ENCODE results near the gene ZFP91.

ZFP91 gene

DNA sequence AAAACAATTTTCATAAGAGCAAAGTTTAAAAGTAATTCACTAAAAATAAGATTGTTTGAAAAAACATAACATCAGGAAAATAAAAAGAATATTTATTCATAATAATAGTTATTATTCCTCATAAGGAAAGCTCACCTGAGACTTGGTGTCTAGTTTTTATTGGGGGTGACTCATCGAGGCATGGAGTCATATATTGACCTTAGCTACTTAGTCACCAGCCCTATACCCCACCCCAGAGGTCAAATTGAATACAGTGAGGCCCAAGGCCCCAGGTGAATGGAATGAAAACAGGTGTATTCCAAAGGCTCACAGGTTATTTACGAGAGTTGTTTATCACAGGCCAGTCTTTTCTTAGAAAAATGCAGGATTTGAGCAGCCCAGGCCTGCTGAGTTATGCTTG, 80.5 kb downstream of the ZFP91 start:
- H3K36me3 Mint-ChIP-seq: no peaks in the 10 kb centered on the region
- peaks cover 1% of the 10 kb centered on the region for H3K27me3 Mint-ChIP-seq
- no peaks in the 10 kb centered on the region for H3K9me3 Mint-ChIP-seq
- H3K4me3 Mint-ChIP-seq: no peak overlapping the region
- H3K27ac Mint-ChIP-seq: no peak overlapping the region
- H3K4me1 Mint-ChIP-seq: peaks cover 4% of the 10 kb centered on the region

DNA sequence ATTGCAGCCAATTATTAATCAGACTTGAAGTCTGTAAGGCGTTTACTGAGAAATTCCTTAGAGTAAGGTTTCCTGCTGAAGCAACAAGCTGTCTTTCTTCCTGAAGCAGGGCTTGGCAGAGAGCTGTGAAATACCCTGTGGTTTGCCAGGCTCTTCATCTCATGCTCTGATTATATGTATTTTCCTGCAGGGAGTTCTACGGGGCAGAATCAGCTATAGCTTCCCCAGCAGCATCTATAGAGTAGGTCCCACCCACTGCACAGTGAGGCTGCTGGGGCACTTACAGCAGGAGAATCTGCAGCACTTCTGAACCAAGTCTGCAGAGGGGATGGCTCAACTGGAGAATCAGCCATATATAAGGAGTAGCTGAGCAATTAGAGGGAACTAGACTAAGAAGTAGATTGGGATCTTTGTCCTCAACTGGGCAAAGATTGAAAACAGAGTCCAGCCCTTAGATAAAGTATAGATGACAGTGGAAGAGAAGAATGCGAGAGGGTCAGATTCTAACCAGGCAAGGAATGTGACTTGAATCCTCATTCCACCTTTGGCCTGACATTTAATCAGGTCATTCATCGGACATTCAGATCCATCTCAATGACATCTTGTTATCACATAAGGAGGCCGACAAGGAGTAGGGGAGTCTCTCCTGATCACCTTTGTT, 81.2 kb downstream of the ZFP91 start:
- Mint-ChIP-seq H3K36me3 (no peaks in the 10 kb centered on the region), H3K4me1 (no peaks in the 10 kb centered on the region), H3K9me3 (no peaks in the 10 kb centered on the region), H3K4me3 (no peak overlapping the region), H3K27me3 (peaks cover 4% of the 10 kb centered on the region), H3K27ac (no peak overlapping the region)

Data from activated naive CD4-positive, alpha-beta T cell treated with anti-CD3 and anti-CD28 coated beads, Interleukin-2, amount 50 U/mL, for 24 hours (primary cell).